Measurements from ENCODE around the gene INCENP.
A peak's percentile ranks its signal among the peaks of the same experiment; 100 is the strongest.

Gene INCENP

GRCh38 chr11:62124186-62125113, 639 bp downstream of the INCENP start:
- peak in 1 of 3 donors; percentile 15 for DNase-seq (ENCODE audit: low read depth in 3 of 3)

- no peak for DNase-seq (ENCODE audit: low read depth in 3 of 3)
Measured at GRCh38 chr11:62125316-62125715, 1.5 kb downstream of the INCENP start.

DNA sequence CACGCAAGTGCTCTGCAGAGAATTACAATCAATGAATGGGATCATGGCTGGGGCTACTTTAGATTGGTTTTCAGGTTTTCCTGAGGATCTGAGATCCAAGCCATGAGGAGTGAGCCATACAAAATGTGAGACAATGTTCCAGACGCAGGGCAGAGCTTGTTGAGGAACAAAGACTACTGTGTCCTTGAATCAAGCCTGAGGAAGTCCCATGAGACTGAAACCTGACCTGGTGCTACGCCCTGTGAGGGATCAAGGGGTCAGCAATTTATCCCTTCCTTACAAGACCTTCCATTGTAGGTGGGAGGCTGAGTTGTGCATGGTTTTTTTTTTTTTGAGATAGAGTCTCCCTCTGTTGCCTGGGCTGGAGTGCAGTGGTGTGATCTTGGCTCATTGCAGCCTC, 2.1 kb downstream of the INCENP start:
- DNase-seq (ENCODE audit: low read depth in 3 of 3), result no peak

- DNase-seq (ENCODE audit: low read depth in 3 of 3), result no peak
Measured at GRCh38 chr11:62127426-62127825, 3.6 kb downstream of the INCENP start.

DNA sequence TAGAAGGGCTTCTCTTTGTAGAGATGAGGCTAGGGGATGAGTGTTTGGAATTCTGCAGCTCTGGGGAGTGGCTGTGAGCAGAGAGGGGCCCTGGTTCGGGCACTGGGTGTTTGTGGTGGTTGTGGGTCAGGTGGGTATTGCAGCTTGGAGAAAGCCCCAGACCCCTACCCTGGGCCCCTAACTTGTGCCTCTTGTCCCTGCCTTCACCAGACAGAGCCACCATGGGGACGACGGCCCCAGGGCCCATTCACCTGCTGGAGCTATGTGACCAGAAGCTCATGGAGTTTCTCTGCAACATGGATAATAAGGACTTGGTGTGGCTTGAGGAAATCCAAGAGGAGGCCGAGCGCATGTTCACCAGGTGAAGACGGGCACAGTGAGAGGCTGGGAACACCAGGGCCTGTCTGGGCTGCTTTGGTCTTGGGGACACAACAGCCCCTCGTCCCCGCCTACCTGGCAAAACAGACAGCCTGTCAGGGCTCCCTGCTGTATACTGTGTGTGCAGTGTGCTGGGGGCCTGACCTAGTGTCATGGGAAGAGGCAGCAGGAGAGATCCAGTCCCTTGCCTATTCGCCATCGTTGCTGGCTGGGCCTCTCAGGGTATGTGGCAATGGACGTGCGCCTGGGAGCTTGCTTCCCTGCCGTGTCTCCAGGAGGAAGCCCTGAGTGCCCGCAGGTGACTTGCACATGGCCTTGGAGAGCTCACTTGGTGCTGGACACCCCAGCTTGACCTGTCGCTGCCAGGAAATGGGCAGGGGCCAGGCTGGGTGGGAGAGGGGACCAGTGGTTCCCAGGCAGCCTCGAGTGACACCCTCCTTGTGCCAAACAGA, 4.3 kb downstream of the INCENP start:
- no peak for DNase-seq (ENCODE audit: low read depth in 3 of 3)

GRCh38 chr11:62128835-62129234, 5.0 kb downstream of the INCENP start:
- no peak for DNase-seq (ENCODE audit: low read depth in 3 of 3)

DNA sequence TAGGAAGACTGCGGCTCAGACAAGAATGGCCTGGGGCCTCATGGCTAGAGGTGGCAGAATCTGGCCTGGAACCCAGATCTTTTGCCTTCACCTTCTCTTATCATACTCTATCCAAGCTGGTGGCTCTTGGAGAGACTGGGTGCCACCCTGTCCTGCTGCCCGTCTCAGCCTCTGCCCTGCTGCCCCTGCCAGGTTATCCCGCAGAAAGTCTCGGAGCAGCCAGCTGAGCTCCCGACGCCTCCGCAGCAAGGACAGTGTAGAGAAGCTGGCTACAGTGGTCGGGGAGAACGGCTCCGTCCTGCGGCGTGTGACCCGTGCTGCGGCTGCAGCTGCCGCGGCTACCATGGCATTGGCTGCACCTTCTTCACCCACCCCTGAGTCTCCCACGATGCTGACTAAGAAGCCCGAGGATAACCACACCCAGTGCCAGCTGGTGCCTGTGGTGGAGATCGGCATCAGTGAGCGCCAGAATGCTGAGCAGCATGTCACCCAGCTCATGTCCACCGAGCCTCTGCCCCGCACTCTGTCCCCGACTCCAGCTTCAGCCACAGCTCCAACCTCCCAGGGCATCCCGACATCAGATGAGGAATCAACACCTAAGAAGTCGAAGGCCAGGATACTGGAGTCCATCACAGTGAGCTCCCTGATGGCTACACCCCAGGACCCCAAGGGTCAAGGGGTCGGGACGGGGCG, 5.9 kb downstream of the INCENP start:
- no peak for DNase-seq (ENCODE audit: low read depth in 3 of 3)

GRCh38 chr11:62130283-62131169, 6.7 kb downstream of the INCENP start:
- DNase-seq (ENCODE audit: low read depth in 3 of 3), result no peak

DNA sequence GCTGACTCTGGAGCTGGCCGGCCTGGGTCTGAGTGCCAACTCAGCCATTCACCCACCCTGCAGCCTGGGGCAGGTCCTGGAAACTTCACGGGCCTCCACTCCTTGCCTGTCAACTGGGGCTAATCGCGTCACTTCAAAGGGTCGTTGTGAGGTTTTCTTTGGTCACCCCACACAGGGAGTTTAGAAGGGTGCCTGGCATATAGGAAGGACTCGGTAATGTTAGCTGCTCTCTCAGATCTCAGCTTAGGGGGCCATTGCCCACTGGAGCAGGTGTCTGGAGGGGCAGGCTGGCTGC, 7.3 kb downstream of the INCENP start:
- no peak for DNase-seq (ENCODE audit: low read depth in 3 of 3)

GRCh38 chr11:62132191-62132590, 8.4 kb downstream of the INCENP start:
- no peak for DNase-seq (ENCODE audit: low read depth in 3 of 3)

GRCh38 chr11:62132689-62133293, 9.0 kb downstream of the INCENP start:
- no peak for DNase-seq (ENCODE audit: low read depth in 3 of 3)

DNA sequence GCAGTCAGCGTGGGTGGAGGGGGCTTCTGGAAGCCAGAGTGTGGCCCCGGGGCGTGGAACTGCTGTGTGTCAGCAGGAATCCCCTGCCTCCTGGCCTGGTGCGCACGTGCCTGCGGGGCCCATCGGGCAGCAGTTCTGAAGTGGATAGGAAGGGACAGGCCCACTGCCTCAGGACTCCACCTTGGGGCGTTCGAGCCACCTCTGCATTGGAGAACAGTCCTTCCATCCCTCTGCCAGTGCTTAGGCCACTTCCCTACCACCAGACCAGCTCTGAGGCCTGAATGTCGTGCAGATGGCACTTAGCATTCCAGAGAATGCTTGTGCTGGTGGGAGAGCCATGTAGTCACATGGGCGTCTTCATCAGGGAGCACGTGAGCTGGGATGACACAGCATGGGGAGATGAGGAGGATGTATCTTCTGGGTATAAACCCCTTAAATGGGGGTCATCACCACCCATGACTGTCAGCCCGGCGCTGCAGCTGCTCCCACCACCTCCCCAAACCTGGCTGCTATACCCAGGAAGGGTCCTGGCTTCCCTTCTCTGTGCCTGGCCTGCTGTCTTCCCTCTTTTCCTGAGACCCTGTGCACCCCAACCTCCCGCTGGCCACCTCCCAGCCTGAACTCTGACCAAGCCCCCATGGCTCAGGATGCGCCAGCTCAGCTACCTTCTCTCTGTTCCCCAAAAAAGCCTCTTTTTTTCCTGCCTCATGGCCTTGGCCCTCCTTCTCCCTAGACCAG, 9.7 kb downstream of the INCENP start:
- DNase-seq (ENCODE audit: low read depth in 3 of 3), result no peak

DNA sequence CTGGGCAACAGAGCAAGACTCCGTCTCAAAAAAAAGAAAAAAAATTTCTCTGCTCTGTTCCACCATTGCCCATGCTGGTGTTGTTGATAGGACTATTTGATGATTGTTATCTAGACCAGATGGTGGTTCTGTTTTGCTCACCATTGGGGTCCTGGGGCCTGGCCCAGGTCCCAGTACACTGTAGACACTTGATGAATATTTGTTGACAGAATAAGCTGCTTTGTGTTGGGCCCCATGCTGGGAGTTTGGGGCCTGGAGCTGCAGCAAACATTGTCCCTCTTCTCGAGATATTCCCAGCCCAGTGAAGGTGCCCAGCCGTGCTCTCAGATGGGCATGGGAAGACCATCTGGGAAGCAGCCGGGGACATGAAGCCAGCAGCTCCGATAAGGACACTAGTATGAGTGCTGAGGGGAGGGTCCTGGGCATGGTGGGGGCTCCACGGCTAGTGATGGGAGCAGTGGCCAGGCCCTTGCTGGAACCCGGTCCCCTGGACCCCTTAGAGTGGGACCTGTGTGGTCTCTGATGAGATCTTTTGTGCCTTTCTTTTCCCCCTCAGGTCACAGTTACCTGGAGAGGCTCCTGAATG, 13.6 kb downstream of the INCENP start:
- DNase-seq (ENCODE audit: low read depth in 3 of 3), result no peak

DNA sequence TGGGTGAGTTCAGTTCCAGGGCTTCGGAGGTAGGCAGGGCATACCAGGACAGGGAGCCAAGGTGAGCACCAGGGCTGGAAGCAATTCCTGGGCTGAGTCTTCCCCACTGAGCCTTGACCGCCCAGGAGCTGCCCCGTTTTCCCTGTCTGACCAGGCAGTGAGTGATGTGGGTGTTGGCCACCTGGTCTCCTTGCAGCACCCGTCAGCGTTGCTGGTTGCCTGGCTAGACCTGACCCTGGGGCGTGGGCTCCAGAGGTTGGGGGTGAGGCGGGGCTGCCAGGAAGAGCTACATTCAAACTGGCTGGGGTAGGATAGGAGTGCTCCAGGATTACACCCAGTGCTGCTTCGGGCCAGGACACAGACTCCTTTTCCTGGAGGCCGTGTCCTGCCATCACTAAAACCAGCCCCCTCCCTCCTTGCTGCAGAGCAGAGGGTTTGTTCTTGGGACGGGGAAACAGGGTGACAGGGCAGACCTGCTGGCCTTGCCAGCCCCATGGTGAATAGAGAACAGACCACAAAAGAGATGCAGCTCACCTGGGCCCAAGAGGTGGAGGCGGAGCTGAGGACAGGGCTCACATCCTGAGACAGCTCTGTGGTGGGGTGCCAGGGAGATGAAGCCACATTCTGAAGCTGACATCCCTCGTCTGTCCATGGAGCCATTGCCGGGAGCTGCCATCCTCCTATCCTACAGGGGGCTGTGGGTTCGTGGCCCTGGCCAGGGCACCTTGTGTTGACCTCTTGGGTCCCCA, 14.2 kb downstream of the INCENP start:
- DNase-seq (ENCODE audit: low read depth in 3 of 3), result no peak

DNA sequence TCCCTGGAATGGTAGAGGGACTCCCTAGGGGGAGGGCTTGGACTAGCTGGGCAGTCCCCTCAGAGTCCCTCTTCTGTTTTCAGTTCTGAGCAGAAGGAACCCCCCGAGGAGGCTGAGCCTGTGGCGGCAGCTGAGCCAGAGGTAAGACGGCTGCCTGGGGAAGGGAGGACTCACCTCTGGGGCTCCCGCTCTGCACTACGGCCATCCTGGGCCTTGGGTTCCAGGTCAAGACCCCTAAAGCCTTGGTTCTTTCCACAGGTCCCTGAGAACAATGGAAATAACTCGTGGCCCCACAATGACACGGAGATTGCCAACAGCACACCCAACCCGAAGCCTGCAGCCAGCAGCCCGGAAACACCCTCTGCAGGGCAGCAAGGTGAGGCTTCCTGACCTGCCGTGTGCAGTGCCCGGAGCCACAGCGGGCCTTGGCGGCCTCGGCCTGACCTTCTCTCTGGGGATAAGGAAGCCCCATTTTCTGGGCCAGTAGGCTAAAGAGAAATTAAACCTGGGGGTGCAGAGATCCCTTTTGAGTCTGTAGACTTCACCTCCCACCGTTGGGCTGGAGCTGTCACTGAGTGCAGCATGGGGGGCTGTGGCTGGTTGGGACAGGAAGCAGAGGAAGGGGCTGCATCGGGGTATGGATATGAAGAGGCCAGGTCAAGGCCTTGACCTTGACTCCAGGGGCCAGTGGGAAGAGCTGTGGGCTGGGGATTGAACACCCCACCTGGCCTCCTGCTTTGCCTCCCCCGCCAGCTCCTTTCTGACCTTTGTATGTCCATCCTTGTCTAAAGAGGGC, 15.0 kb downstream of the INCENP start:
- no peak for DNase-seq (ENCODE audit: low read depth in 3 of 3)

DNA sequence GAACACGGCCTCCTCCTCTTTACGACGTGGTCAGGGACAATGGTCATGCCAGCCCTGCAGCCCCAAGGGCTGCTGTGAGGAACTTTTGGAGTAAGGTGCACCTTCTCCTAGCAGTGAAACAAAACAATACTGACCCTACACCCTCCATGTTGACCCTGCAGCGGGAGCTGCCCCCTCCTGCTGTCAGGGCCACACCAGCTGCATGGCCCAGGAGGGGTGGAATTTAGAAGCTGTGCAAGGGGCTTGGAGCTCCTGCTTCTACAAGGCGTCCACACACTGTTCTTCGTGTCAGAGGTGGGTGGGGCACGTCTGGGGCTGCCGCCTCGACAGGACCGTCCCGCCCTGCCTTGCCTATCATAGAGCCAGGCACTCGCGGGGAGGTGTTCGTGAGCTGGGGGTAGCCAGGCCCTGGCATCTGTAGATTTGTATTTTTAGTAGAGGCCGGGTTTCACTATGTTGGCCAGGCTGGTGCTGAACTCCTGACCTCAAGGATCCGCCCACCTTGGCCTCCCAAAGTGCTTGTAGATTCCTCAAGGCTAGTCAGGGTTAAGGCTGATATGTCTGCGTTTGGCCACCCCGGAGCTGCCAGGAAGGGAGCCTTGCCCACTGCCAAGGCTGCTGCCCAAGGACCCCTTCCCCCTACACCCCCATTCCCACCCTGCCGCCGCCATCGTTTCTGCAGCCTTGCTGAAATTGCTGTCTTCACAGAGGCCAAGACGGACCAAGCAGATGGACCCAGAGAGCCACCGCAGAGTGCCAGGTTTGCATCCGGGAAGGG, 15.9 kb downstream of the INCENP start:
- DNase-seq (ENCODE audit: low read depth in 3 of 3), result no peak

GRCh38 chr11:62140304-62141110, 16.7 kb downstream of the INCENP start:
- no peak for DNase-seq (ENCODE audit: low read depth in 3 of 3)

Data from stimulated activated CD4-positive, alpha-beta T cell treated with anti-CD3 and anti-CD28 coated beads, TNF-alpha, amount 100 ng/mL, for 48 hours (primary cell).